ENCODE results near the gene PRDM2. TPM values are rescaled to one million over a fixed set of nuclear protein-coding genes. Genes with fewer than 3 reads are reported as not detected.
A peak's percentile ranks its signal among the peaks of the same experiment; 100 is the strongest.

The PRDM2 gene
- total and polyA plus RNA-seq, 2 experiments from 2014 or later, result 11.5 to 18.6 TPM

DNA sequence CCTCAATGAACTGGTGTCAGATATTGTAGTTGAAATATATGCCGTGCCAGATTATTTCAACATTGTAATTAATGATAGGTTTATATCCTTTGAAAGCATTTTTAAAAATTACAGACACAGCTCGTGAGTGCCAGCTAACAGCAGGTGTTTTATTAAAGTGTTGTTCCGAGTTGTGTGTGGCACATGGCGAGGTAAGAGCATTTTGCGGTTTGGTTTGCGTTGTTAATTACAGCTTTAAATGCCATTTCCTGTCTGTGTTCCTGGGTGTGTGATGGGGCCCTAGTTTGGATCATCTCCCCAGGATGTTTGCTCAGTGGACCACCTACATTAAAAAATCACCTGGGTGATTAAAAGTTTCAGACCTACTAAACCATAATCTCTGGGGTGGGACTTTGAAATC lies 97.4 kb downstream of the PRDM2 start:
- no peaks in the 10 kb centered on the region for H3K27me3 ChIP-seq
- H4K20me1 ChIP-seq (ENCODE audit: insufficient read depth, poor library complexity, severe bottlenecking), result no peaks in the 10 kb centered on the region
- H3K4me3 ChIP-seq, result no peak overlapping the region
- H3K9me2 ChIP-seq (replicated peaks; ENCODE audit: insufficient read depth), result no peaks in the 10 kb centered on the region
- peaks cover 7% of the 10 kb centered on the region for H3K79me2 ChIP-seq
- no peaks in the 10 kb centered on the region for H3K9me3 ChIP-seq (ENCODE audit: low read depth)
- 77% methylated on average over 6 of the region's 6 CpGs for WGBS (ENCODE audit: low lambda C conversion rate, missing lambda C conversion rate)
- no peak overlapping the region for H3K27ac ChIP-seq
- no peak overlapping the region for H3K4me2 ChIP-seq
- H3K4me1 ChIP-seq (ENCODE audit: insufficient read depth), result peaks cover 4% of the 10 kb centered on the region
- no peaks in the 10 kb centered on the region for H3K36me3 ChIP-seq (replicated peaks; ENCODE audit: insufficient read depth, low read depth)
- DNase-seq (ENCODE audit: low spot score), result no peak
- TF ChIP-seq EZH2 (IDR thresholded peaks at IDR 0.05; ENCODE audit: borderline replicate concordance) (no peak), EZH2phosphoT487 (IDR thresholded peaks at IDR 0.05; ENCODE audit: low read depth, severe bottlenecking, unreplicated experiment) (no peak)
- TF ChIP-seq, protein P1, sequence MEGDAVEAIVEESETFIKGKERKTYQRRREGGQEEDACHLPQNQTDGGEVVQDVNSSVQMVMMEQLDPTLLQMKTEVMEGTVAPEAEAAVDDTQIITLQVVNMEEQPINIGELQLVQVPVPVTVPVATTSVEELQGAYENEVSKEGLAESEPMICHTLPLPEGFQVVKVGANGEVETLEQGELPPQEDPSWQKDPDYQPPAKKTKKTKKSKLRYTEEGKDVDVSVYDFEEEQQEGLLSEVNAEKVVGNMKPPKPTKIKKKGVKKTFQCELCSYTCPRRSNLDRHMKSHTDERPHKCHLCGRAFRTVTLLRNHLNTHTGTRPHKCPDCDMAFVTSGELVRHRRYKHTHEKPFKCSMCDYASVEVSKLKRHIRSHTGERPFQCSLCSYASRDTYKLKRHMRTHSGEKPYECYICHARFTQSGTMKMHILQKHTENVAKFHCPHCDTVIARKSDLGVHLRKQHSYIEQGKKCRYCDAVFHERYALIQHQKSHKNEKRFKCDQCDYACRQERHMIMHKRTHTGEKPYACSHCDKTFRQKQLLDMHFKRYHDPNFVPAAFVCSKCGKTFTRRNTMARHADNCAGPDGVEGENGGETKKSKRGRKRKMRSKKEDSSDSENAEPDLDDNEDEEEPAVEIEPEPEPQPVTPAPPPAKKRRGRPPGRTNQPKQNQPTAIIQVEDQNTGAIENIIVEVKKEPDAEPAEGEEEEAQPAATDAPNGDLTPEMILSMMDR (IDR thresholded peaks at IDR 0.05; ENCODE audit: poor library complexity), result no peak
- no peak overlapping the region for H2AFZ ChIP-seq

DNA sequence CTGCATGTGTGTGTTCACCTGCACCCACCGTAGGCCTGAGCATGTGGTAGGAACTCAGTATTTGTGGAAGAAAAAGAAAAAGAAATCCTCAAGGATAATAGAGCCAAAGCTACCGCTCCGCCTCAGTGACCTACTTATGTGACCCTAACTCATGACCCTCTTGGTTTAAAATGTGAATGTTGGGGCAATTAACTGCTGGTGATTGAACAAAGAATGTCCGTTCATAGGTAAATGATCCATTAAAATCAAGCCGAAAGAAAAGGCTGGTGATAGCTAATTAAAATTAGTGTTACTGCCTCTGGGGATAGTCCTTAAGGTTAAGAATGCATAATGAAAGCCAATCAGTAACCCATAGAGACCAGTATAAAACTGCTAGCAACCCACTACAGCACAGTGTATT lies 98.1 kb downstream of the PRDM2 start:
- Histone ChIP-seq H2AFZ (no peak overlapping the region), H4K20me1 (ENCODE audit: insufficient read depth, poor library complexity, severe bottlenecking) (no peaks in the 10 kb centered on the region), H3K9me3 (ENCODE audit: low read depth) (no peaks in the 10 kb centered on the region), H3K79me2 (peaks cover 4% of the 10 kb centered on the region), H3K36me3 (replicated peaks; ENCODE audit: insufficient read depth, low read depth) (no peaks in the 10 kb centered on the region), H3K4me1 (ENCODE audit: insufficient read depth) (peaks cover 4% of the 10 kb centered on the region), H3K27me3 (no peaks in the 10 kb centered on the region), H3K4me2 (no peak overlapping the region), H3K9me2 (replicated peaks; ENCODE audit: insufficient read depth) (no peaks in the 10 kb centered on the region), H3K27ac (peak overlapping the region; percentile 45), H3K4me3 (no peak overlapping the region)
- TF ChIP-seq EZH2phosphoT487 (IDR thresholded peaks at IDR 0.05; ENCODE audit: low read depth, severe bottlenecking, unreplicated experiment) (no peak), EZH2 (IDR thresholded peaks at IDR 0.05; ENCODE audit: borderline replicate concordance) (no peak)
- TF ChIP-seq, protein P1 (IDR thresholded peaks at IDR 0.05; ENCODE audit: poor library complexity), result no peak
- DNase-seq (ENCODE audit: low spot score), result no peak
- 90% methylated on average over 5 of the region's 5 CpGs for WGBS (ENCODE audit: low lambda C conversion rate, missing lambda C conversion rate)

DNA sequence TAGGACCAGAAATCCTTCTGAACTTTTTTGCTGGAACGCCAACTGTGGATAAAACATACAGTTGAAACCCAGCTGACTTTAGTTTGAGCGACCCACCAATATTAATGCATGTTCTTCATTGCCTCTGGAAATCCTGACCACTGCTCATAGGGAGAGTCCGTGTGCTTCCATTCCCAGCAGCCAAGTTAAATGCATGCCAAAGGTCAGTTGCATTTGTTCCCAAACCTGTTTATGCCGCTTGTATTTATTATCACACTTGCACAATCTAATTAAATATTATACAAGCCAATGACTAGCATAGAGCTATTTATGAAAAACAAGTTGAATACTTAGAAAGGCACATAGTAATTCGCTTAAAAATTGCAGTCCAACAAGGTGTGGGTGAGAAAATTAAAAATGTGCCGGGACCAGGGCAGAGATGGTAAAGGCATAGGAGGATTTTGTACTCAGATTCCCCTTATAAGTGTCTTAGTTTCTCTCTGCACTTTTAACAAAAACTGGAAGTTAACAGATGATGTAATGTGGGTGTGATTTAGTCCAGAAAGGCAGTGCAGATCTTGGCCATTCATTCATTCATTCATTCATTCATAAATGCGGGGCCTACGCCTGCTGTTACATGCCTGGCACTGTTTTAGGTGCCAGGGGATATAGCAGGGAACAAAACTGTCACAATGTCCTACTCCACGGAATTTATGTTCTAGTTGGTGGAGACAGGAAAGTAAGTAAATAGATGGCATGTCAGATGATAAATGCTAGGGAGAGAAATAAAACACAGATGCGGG lies 99.7 kb downstream of the PRDM2 start:
- Histone ChIP-seq H3K79me2 (peaks cover 4% of the 10 kb centered on the region), H3K9me3 (ENCODE audit: low read depth) (no peaks in the 10 kb centered on the region), H3K27ac (peak overlapping the region; percentile 60), H4K20me1 (ENCODE audit: insufficient read depth, poor library complexity, severe bottlenecking) (no peaks in the 10 kb centered on the region), H3K36me3 (replicated peaks; ENCODE audit: insufficient read depth, low read depth) (no peaks in the 10 kb centered on the region), H3K4me3 (no peak overlapping the region), H3K4me2 (no peak overlapping the region), H3K4me1 (ENCODE audit: insufficient read depth) (peaks cover 4% of the 10 kb centered on the region), H3K27me3 (no peaks in the 10 kb centered on the region), H3K9me2 (replicated peaks; ENCODE audit: insufficient read depth) (no peaks in the 10 kb centered on the region), H2AFZ (no peak overlapping the region)
- WGBS (ENCODE audit: low lambda C conversion rate, missing lambda C conversion rate), result 92% methylated on average over 10 of the region's 10 CpGs
- no peak for DNase-seq (ENCODE audit: low spot score)
- TF ChIP-seq, protein P1 (IDR thresholded peaks at IDR 0.05; ENCODE audit: poor library complexity), result no peak
- TF ChIP-seq EZH2 (IDR thresholded peaks at IDR 0.05; ENCODE audit: borderline replicate concordance), result no peak
- no peak for TF ChIP-seq EZH2phosphoT487 (IDR thresholded peaks at IDR 0.05; ENCODE audit: low read depth, severe bottlenecking, unreplicated experiment)
